RWPE1 (cell line): ENCODE data around the gene LAMA3.

Experiments used
- CTCF ChIA-PET: fragments of 350-600 bp; sonication (Branson Sonifier 250); formaldehyde crosslinking; extraction: SDS; loops from one replicate; lab custom pipeline; 2021; lab: Yijun Ruan, JAX
- POLR2A ChIA-PET: fragments of 400-600 bp; formaldehyde crosslinking; extraction: SDS; loops from one replicate; lab custom pipeline; 2020; ENCODE audit warnings: antibody characterized with exemption; ENCODE audit not compliant: low non-redundant PET; lab: Yijun Ruan, JAX
- DNase-seq: peaks from one replicate; pipeline ENCODE4 v3.0.0; 2012; ENCODE audit warnings: low spot score
- H3K27ac ChIP-seq: fragments of 450-650 bp; 2 replicates; pipeline ENCODE4 v1.5.1; 2017
- TF ChIP-seq, protein P1 (sequence below): fragments of 450-650 bp; conservative IDR thresholded peaks from 2 replicates; pipeline ENCODE4 v1.5.1; 2017; ENCODE audit warnings: low read depth, mild to moderate bottlenecking

LAMA3 gene

DNA sequence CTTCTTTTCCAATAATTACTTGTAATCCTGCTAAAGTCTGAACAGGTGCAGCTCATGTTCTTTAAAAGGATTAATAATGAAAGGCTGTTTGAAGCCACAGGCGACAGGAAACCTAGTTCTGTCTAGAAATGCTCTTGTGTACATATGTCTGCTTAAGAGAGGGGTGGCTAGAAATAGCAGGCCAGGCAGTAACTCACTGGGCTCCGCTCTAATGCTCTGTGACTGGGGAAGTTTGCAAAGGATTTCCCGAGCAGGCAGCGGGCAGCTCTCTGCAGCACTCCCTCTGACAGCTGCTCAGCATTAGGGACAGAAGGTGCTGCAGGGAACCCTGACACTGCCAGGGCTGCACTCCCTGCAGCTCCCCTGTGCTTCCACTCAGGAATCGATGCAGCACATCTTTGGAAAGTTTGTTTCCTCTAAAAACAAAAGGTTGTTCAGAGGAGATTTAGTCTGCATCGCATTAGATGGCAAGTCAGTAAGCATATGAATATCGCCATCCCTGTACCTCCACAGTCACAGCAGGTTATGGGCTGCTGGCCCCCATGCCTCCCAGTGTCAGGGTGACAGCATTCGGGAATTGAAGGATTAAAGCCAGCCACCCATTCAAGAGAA, 292.2 kb downstream of the LAMA3 start:
- POLR2A ChIA-PET = no interaction called here
- no peak for DNase-seq
- H3K27ac ChIP-seq = no peak overlapping the region
- TF ChIP-seq, protein P1, sequence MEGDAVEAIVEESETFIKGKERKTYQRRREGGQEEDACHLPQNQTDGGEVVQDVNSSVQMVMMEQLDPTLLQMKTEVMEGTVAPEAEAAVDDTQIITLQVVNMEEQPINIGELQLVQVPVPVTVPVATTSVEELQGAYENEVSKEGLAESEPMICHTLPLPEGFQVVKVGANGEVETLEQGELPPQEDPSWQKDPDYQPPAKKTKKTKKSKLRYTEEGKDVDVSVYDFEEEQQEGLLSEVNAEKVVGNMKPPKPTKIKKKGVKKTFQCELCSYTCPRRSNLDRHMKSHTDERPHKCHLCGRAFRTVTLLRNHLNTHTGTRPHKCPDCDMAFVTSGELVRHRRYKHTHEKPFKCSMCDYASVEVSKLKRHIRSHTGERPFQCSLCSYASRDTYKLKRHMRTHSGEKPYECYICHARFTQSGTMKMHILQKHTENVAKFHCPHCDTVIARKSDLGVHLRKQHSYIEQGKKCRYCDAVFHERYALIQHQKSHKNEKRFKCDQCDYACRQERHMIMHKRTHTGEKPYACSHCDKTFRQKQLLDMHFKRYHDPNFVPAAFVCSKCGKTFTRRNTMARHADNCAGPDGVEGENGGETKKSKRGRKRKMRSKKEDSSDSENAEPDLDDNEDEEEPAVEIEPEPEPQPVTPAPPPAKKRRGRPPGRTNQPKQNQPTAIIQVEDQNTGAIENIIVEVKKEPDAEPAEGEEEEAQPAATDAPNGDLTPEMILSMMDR = no peak
- CTCF ChIA-PET = interaction anchor here (0.7 kb wide), 1 partner anchor 431 kb away, joined by 3 read pairs; no protein-coding TSS in a partner anchor

GRCh38 chr18:23982155-23983079, 293.2 kb downstream of the LAMA3 start:
- H3K27ac ChIP-seq = no peak overlapping the region

GRCh38 chr18:23983112-23983511, 293.9 kb downstream of the LAMA3 start:
- ChIA-PET CTCF (interaction anchor here (0.5 kb wide), 1 partner anchor 275 kb away, joined by 4 read pairs; no protein-coding TSS in a partner anchor), POLR2A (no interaction called here)
- no peak overlapping the region for H3K27ac ChIP-seq
- TF ChIP-seq, protein P1 = no peak
- DNase-seq = no peak

More at GRCh38 chr18:23982155-23983079, 293.2 kb downstream of the LAMA3 start:
- TF ChIP-seq, protein P1 = no peak
- CTCF ChIA-PET = no interaction called here
- no peak for DNase-seq
- POLR2A ChIA-PET = no interaction called here

DNA sequence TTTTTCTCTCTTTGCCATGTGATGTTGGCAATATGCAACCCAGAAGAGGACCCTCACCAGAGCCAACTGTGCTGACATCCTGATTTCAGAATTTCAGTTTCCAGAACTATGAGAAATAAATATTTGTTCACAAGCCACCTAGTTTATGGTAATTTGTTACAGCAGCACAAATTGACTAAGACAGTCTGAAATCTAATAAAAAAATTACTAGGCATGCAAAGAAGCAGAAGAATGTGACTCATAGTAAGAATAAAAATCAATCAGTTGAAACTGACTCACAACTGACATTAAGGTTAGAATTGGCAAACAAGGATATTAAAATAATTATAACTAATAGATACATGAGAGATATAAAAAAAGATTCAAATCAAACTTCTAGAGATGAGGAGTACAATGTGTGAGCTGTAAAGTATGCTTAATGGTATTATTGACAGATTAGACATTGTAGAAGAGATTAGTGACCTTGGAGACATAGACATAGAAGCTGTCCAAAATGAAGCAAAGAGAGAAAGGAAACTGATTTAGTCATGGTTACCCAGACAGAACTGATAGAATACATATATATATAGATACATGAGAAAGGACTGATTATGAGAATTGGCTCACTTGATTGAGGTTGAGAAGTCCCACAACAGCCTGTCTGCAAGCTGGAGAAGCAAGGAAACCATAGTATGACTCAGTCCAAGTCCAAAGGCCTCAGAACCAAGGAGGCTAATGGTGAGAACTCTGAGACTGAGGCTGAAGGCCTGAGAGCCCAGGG, 297.5 kb downstream of the LAMA3 start:
- TF ChIP-seq, protein P1 = no peak
- ChIA-PET CTCF (no interaction called here), POLR2A (no interaction called here)
- no peak for DNase-seq
- no peak overlapping the region for H3K27ac ChIP-seq

DNA sequence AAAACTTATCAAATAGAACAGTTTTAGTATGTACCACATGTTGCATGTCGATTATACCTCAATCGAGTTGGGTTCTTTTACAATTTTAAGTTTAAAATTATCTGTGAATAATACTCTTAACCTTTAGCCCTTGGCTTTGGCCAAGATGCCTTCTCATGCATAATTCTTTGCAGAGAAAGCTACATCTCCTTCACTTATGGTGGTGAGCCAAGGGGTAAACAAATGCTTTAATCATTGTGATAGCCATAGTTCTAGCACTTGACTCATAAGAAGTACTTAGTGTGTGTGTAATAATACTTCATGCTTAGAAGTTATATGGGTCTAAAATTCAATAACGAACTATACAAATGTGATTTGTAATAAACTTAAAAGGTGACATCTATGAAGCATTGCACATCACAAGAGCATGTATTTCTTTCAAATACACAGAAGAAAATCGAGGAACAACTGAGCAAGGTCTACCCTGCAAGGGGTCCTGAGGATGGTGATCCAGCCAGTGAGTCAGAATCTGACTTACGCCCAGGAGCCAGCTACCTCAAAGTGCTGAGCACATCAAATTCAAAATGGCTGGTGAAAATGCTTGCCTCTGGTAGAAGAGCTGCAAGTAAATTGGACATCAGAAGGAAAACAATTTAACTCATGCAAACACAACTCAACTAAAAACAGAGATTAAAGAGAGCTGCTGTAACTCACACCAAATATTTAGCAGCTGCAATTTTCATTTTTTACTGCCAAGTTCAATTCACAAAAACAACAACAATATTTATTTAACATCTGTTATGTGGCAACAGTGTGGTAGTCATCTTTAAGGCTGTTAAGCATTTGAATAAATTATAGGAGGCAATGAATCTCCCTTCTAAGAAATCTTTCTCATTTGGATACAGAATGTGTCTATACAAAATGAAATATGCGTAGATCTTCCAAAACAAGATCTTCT, 301.5 kb downstream of the LAMA3 start:
- POLR2A ChIA-PET = no interaction called here
- DNase-seq = no peak
- H3K27ac ChIP-seq = no peak overlapping the region
- CTCF ChIA-PET = no interaction called here
- TF ChIP-seq, protein P1 = no peak
